ENCODE results near the gene C5orf47.

C5orf47 gene

GRCh38 chr5:174044466-174045254 is 55.7 kb downstream of the C5orf47 start:
- DNase-seq = no peak

GRCh38 chr5:174045470-174046025 is 56.6 kb downstream of the C5orf47 start, which contains the start of gene NSG2:
Gene NSG2 (plus strand): TSS chr5:174045706. CDS start chr5:174046756, 1,050 bp downstream.
- DNase-seq = no peak

GRCh38 chr5:174046558-174046957 is 57.6 kb downstream of the C5orf47 start:
- no peak for DNase-seq

- no peak for DNase-seq
Measured at GRCh38 chr5:174047472-174048099, 58.6 kb downstream of the C5orf47 start.

- no peak for DNase-seq
Measured at GRCh38 chr5:174052636-174053035, 63.7 kb downstream of the C5orf47 start.

- no peak for DNase-seq
Measured at GRCh38 chr5:174053905-174054304, 64.9 kb downstream of the C5orf47 start.

Measured in CD4-positive, alpha-beta T cell treated with Interleukin-17A for 4 hours (primary cell).